GM21360 (cell line): ENCODE measurements around the gene SBF1.
"Not testable (repeated sequence)": the region's sequence is repeated elsewhere in the genome, so short reads cannot be mapped to it uniquely, and the experiment has no call there.

Source experiments
- ATAC-seq: cut with Tn5 transposase; IDR thresholded peaks from one replicate; pipeline ENCODE4 v1.9.1; 2021; ENCODE audit warnings: mild to moderate bottlenecking, moderate library complexity; ENCODE audit not compliant: unreplicated experiment

The SBF1 gene

DNA sequence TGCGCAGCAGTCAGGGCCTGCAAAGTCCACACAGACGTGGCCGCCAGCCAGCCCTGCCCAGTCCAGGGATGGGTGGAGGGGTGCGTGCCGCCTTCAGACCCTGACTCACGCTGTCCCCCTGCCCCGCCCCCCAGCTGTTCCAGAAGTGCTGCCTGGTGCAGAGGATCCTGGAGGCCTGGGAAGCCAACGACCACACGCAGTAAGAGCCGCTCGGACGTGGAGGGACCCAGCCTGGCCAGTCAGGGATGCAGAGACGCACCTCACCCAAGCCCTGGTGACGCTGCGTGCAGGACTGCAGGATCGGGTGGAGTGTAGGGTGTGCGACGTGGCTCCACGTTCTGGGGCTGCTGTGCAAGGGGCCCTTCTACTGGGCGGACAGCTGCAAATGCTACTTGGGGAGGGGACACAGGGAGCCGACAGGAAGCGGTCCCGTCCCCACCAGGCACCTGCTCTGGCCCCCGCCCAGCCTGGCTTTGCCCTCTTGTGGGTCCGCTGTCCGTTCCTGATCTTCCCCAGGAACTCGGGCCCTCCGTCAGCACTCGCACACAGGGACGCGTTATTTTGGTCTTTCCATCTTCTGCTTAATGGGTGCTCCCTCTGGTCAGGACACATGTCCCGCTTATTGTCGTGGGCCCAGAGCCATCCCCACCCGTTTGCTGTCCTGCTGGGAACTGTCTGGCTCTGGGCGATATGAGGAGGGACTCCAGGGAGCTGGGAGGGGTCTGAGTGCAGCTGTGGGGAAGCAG is 42.5 kb downstream of the SBF1 start:
- ATAC-seq, result no peak

DNA sequence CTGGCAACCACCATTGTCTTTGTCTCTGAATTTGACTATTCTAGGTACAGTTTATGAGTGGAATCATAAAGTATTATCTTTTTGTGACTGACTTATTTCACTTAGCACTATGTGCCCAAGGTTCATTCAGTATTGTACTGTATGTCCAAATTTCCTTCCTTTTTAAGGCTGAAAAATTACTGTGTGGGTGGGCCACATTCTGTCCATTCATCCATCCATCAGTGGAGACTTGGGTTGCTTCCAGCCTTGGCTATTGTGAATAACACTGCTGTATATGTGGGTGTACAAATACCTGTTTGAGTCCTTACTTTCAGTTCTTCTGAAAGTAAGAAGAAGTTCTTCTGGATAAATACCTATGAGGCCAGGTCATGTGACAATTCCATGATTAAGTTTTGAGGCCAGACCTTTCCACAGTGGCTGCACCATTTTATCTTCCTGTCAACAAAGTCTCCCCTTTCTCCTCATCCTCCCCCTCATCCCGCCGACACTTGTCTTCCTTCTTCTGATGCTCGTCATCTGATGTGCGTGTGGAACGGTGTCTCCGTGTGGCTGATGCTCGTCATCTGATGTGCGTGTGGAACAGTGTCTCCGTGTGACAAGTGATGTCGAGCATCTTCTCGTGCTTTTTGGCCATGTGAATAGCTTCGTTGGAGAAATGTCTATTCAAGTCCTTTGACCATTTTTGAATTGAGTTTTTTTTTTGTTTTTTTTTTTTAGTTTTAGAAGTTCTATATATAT is 49.5 kb downstream of the SBF1 start:
- no peak for ATAC-seq

DNA sequence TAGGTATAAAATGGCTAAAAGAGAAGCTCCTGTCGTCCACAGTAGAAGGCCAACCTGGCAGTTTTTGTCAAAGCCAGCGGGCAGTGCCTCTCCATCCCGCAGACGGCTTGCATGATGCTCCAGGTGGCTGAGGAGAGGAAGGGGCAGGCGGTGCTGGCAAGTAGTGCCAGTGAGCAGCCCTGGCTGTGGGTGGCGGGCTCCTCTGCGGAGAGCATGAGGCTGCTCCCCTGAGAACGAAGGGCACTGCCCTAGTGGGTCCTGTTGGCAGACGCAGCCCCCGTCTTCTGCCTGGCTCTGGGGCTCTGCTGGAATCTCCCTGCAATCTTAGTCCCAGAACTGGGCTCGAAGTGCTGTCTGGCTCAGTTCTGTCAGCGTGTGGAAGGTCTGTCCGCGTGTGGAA is 50.9 kb downstream of the SBF1 start:
- ATAC-seq, result no peak

DNA sequence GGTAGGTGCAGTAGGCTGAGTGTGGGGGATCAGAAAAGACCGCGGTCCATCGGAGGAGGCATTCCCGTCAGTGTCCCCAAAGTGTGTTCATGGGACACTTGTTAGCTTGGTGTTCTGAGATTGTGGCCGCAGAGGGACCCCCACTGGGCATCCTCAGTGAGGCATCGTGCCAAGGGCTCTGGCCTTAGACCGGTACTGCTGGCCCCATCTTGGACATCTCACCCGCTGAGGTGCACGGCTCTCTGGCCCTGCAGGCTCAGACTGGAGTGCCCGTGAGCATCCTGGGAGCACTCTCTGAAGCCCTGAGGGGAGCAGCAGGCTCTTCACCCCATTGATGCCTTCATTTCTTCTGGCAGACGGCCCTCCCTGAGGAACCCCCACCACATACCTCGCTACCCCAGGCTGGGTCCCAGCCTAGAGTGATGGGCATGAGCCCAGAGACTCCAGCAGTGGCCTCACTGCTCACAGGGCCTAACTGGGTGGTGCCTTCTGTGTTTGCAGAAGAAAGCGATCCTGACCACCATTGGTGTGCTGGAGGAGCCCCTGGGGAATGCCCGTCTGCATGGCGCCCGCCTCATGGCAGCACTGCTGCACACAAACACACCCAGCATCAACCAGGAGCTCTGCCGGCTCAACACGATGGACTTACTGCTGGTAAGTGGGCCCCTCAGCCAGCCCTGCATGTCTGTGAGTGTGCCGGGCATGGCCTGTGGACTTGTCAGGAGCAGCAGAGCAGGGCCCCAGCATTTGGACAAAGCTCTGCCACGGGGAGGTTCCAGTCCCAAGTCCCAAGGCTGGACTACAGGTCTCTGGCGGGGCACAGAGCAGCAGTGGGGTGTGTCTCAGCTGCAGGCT is 51.6 kb downstream of the SBF1 start:
- ATAC-seq, result no peak

DNA sequence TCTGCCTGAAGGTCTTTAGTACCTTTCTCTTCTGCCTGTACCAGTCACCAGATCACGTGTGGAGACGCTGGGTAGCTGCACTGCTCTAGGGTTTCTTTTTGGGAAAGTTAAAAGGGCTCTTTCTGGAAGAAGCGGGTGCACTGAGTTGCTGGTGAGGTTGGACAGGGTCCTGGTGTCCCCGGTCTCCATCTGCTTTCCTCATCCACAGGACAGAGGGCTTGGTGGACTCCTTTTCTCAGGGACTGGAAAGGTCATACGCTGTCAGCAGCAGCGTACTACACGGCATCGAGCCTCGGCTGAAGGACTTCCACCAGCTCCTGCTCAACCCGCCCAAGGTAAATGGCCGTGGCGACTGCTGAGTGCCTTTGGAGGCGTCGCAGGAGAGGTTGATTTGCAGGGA is 52.8 kb downstream of the SBF1 start:
- ATAC-seq, result no peak

DNA sequence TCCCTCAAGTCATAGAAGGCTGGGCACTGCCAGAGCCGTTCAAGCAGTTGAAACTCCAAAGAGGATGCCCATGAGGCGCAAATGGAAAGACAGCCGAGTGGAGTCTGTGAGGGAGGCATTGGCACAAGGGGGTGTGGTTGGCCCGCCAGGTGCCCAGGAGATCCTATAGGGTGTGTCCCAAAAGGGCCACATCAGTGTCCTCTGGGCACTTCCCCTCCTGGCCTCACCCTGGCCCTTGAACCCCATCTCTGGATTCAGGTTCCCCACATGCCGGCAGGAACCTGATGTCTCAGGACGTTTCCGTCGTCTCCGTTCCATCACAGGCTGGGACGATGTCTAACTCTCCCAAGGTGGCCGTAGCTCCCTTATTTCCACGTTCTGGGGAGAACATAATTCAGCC is 54.3 kb downstream of the SBF1 start:
- ATAC-seq, result no peak

DNA sequence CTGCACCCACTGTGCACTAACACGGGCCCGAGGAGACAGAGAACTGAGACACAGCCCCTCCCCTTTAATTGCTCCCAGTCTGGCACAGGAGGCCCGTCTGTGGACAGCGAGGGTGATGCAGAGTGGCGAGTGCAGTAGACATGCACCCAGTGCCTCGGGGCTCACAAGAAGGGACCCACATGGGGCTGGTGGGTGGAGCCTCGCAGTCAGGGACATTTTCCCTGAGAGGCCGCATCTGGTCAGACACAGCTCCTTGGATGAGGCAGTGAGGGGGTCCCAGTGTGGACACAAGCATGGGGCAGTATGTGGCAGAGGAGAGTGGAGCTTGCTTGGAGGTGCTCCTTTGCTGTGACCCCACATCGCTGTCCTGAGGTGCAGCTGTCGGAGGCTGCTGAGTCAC is 54.8 kb downstream of the SBF1 start:
- ATAC-seq, result no peak

DNA sequence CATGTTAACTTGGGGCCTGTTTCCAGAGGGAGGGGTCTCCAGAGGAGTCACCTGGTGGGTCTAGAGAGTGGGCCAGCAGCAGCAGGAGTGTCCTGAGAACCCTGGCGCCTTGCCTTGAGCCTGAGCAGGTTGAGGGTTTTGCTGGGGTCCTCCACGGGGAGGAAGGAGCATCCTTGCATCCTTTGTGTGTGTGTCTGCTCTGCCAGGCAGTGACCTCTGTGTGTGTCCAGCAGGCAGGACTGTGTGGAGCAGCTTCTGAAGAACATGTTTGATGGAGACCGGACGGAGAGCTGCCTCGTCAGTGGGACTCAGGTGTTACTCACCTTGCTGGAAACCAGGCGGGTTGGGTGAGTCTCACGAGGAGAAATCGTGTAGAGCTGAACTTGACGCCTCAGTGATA is 55.7 kb downstream of the SBF1 start:
- no peak for ATAC-seq

DNA sequence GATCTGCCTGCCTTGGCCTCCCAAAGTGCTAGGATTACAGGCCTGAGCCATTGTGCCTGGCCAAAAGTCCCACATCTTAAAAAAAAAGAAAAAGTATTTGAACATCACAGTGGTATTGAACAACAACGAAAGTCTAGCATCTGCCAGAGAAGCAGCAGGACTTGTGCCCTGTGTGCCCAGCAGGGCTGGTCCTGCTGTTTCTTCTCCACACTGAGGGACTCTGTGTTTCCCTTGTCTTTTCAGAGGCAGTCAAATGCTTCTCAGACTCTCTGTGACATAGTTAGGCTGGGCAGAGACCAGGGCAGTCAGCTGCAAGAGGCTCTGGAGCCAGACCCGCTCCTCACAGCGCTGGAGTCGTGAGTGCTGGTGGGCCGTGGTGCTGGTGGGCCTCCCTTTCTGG is 56.2 kb downstream of the SBF1 start:
- ATAC-seq, result no peak

DNA sequence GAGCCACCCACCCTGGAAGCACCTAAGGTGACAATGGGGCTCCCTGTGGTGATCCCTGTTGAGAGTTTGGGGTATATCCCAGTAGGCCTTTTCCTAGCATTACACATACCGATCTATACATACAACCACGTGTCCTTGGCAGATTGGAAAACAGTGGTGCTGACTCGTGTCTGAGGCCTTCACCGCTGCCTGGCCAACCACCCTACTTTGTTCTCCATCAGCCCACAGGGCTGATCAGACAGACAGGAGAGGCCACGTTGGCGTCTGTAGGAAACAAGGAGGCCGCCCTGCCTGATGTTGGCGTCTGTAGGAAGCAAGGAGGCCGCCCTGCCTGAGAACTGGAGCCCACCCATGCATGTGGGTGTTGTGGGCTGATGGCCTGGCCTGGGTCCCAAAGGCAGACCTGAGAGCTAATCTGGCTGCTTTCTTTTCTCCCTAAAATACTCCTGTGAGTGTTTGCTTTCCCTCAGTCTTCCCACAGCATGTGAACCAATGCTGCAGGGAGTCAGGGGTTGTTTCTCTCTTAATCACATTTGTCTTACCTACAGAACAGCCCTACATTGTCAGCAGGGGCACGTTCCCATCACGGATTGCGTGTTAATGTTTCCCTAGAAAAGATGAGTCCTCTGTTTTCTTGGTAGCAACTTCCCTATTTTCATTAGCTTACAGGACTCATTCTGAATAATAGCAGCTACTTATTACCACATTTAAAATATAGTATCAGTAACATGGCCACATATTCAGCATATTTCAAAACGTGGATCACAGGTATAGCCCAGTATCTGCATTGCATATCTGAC is 57.2 kb downstream of the SBF1 start:
- ATAC-seq, result no peak

DNA sequence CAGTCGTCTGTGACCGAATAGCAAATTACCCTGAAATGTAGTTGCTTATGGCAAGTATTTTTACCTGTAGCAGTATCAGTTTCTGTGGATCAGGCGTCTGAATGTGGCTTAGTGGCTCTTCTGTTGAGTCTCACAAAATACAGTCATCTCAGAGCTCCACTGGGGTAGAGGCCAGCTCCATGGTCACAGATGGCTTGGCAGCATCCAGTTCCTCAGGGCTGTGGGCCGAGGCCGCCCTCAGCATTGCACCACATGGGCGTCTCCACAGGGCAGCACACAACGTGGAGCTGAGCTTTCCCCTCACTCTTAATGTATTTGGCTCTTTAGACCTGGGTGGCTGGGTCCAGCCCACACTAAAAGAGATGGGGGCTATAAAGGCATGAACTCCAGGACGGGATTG is 57.8 kb downstream of the SBF1 start:
- ATAC-seq, result no peak

DNA sequence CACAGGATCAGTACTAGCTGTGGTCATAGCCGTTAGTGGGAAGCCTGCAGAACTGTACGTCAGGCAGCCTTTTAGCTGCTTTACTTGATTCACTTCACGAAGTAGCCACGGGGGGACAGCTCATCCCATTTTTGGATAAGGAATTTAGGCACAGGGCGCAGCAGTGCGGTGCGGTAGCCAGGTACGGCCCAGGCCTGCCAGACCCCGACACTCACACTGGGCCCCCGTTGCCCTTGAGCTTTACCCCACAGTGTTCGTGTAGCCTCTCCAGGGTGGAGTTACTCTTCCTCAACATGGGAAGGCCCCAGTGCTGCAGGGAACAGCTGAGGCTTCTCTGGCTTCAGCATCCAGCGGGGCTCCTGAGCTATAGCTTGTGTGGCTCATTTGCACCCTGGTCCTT is 59.4 kb downstream of the SBF1 start:
- no peak for ATAC-seq

DNA sequence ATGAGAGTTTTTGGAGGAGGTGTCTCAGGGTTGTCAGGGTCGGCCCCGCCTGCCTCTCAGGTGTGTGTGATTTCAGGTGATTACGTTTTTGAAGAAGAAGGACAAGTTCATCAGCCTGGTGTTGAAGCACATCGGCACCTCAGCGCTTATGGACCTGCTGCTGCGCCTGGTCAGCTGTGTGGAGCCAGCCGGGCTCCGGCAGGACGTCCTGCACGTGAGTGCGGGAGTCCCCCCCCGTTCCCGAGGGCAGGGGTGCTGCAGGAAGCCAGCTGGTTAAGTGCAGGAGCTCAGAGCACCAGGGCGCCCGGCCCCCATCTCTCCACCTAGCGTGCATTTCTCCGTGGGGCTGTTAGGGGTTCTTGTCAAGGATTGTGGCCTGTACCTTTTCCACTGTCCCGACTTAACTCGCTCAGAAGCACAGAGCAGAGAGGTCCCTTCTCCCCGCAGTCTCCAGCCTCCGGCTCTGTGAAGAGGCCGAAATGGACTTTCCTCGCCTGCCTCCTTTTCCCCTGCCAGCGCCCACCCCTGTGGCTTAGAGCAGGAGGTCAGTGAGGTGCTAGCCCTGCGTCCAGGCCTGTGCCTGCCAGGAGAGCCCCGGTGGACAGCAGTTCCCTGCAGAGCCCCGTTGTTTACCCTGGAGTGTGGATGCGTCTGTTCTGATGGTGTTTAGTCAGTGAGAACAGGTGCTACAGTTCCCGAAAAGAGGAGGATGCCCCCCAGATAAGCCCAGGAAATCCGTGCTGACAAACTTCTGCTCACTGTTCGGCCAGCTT is 60.2 kb downstream of the SBF1 start:
- ATAC-seq, result no peak

DNA sequence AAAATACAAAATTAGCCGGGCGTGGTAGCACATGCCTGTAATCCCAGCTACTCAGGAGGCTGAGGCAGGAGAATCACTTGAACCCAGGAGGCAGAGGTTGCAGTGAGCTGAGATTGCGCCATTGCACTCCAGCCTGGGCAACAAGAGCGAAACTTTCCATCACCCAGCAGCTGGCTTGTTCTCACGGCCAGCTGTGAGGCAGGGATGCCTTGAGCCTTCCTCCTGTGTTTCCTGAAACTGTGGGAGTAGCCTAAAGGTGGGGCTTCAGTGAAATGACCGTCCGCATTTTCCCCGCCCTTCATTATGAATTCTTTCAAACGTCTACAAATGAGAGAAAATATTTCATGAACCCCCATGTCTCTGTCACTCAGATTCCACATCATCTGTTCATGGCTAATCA is 65.9 kb downstream of the SBF1 start:
- ATAC-seq, result not testable (repeated sequence)

DNA sequence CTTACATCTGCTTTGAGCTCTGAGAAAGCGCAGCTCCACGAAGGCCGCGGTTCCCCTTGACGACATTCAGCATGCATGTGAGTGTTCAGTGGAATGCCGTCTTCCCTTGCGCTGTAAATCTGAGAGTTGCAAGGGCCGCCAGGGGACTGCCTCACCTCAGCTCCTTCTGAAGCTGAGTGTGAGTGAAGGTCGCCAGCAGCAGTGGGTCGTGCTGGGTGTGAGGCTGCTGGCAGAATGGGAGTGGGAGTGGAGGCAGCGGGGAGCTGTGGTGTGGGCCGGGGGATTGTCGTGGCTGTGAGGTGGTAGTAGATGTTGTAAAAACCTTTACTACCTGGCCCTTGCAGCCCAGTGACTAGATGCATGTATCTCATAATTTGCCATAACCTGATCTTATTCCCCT is 66.5 kb downstream of the SBF1 start:
- ATAC-seq, result no peak

DNA sequence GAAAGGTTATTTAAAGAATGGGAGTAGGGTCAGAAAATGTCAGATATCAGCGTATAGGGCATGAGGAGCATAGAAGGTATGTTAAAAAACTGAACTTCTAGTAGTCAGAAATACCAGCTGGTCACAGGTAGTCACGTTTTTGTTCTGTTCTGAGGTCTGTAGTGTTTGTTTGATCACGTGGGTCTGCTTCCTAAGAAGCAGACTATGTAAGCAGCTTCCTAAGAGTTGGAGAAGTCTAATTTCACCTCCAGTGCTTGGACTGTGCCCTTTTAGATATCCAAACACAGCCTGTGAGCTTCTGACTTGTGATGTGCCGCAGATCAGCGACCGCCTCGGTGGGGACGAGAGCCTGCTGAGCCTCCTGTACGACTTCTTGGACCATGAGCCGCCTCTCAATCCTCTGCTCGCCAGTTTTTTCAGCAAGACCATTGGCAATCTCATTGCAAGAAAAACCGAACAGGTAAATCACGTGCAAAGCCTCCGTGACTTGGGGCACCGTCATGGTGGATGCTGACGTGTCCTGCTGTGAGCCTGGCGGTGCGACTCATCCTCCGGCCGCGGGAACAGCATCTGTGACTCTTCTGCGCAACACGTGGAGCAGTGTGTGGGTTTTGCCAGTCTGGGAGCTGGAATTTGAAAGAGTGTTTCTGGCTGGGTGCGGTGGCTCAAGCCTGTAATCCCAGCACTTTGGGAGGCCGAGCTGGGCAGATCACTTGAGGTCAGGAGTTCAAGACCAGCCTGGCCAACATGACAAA is 68.2 kb downstream of the SBF1 start:
- ATAC-seq, result no peak

DNA sequence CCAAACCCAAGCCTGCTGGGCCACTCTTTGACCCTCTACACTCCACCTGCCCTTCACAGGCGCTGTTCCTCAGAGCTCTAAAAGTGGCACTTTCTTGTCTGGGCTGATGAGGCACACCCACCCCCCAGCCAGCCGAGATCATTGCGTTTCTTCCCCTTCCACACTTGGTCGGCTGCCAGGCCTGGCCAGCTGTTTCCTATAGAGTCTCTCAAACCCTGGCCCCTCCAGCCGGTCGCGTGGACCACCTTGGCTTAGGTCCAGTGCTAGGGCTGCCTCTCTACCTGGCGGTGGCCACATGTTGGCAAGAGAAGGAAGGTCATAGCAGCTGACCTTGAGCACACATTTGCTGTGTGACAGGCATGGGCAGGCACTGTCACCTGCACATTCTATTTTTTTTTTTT is 71.1 kb downstream of the SBF1 start:
- no peak for ATAC-seq

DNA sequence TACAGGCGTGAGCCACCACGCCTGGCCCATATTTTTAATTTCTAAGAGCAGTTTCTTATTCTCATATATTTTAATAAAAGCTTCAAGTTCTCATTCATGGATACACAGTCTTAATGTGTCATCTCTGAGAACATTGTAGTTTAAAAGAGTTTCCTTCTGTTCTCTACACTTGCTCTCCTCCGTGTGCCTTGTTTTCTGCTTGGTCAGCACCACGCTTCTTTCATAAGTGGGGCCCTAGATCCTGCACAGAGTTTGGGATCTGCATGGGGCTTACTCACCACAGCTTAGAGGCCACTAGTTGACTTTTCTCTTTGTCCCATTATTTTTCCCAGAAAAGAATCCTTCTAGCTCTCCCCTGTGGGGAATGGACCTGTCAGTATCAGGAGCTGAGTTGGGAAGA is 72.9 kb downstream of the SBF1 start:
- ATAC-seq, result no peak

DNA sequence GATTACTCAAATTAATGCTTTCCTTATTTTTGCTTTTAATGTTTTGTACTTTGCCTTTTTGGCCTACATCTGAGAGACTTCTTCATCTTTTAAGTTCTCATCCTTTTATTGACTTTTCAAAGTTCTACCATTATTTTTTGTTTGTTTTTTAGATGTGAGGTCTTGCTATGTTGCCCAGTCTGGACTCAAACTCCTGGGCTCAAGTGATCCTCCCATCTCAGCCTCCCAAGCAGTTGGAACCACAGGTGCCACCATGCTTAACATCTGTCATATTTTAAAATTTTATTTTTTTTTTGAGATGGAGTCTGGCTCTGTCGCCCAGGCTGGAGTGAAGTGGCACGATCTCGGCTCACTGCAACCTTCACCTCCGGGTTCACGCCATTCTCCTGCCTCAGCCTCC is 73.9 kb downstream of the SBF1 start:
- no peak for ATAC-seq
